NCI-H128 (cell line): ENCODE measurements around the gene ZNF500.
"Not testable (repeated sequence)": the region's sequence is repeated elsewhere in the genome, so short reads cannot be mapped to it uniquely, and the experiment has no call there.

Experiments used
- DNase-seq: peaks from one replicate; lab custom pipeline; 2025; ENCODE audit not compliant: unreplicated experiment; lab: John Stamatoyannopoulos, UW

The ZNF500 gene

DNA sequence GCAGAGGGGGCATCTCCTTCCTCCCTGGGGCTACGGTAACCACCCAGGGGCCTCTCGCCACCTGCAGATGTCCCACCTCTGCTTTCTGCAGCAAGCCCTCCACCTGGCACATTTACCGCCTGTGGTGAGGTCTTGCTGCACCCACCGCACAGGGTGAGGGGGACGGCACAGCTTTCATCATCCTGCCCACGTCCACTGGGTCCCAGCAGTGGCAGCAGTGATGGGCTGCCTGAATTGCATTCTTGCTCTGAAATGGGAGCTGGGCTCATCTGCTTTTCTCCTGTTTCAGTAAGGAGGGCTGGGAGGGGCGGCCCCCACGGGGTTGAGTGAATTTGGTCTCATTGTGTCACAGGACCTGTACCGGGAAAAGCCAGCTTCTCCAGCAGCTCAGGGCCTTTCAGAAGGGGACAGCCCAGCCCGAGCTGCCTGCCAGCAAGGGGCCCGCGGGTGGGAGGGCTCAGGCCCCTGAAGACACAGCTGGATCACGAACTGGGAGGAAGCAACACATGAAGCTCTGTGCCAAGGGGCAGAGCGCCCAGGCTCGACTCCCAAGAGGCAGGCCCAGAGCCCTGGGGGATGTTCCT, 19.9 kb downstream of the ZNF500 start:
- DNase-seq: no peak

- DNase-seq: no peak
Measured at GRCh38 chr16:4746215-4746614, 20.7 kb downstream of the ZNF500 start.

DNA sequence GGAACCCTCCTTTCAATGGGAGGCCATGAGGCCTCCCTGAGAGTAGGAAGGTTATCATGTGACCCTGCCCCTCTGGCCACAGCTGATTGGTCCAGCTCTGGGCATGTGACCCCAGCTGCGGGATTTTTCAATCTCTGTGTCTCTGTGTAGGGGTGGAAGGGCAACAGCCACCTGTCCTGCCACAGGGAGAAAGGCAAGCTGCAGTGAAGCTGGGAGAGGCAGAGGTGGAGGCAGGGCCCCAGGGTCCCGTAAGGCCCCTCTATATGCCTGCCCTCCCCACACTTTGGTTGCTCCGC, 21.7 kb downstream of the ZNF500 start:
- DNase-seq: no peak

DNA sequence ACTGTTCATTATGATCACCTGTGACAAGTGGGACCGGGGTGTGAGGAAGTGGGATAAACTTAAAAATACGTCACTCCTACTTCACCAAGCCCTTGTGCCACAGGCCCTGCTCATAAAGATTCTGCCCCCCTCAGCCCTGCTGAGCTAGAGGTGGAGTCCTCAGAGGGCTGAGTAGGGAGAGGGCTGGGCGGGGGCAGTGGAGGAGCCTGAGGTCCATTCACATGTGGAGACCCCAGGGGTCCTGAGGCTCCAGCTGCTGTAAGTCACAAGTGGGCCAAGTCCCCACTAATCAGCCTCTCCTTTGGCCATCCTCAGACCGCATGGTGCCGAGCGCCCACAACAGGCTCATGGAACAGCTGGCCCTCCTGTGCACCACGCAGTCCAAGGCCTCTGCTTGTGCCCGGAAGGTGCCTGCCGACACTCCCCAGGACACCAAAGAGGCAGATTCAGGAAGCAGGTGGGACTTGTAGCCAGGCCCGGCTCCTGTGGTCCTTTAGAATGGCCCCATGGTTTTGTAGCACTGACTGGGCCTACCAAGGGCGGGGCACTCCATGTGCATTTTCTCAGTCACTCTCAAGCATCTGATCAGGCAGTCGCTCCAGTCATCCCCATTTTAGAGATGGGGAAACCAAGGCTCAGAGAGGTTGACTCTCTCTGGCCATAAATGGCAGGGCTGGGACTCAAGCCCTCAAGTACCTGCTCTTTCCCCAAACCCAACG, 22.2 kb downstream of the ZNF500 start:
- DNase-seq: no peak

DNA sequence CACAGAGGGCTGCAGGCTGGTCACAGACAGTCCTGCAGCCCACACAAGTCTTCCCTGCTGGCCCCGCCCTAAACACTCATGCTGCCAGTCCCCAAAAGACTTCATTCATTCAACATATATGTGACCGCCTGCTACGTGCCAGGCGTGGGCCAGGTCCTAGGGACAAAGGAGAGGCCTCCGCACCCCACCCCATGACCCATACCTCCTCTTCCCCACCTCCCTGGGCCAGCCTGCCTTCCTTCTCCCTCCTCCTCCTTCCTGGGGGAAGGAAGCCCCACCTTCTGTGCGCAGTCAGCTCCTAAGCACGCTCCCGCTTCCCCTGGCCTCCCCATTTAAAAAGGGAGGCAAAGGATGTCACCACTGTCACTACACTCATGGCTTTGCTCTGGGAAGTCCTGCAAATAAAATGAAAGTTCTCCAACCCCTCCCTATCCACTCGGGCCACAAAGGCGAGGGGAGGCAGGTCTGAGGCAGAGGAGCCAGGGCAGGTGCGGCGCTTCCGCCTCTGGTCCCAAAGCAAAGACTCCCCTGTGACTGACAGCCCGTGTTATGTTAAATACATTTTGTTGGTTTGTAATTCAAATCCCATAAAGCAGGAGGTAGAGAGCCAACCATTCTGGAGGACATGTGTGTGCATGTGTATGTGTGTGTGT, 23.6 kb downstream of the ZNF500 start:
- no peak for DNase-seq

DNA sequence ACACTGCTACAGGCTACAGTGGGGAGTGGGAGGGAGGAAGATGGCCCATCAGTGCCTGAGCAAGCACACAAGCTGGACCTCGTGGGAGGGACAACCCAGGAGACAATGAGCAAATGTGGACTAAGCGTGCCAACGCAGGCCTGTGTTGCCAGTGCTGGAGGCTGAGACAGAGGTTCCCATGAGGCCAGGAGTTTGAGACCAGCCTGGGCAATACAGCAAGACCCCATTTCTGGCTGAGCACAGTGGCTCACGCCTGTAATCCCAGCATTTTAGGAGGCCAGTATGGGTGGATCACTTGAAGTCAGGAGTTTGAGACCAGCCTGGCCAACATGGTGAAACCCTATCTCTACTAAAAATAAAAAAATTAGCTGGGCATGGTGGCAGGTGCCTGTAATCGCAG, 28.6 kb downstream of the ZNF500 start:
- DNase-seq: not testable (repeated sequence)

GRCh38 chr16:4737545-4737944, 29.4 kb downstream of the ZNF500 start:
- DNase-seq: no peak

GRCh38 chr16:4736546-4736945, 30.4 kb downstream of the ZNF500 start:
- DNase-seq: no peak

GRCh38 chr16:4734730-4735535, 32.0 kb downstream of the ZNF500 start:
- no peak for DNase-seq

- peak; percentile 46 for DNase-seq
Measured at GRCh38 chr16:4734063-4734729, 32.8 kb downstream of the ZNF500 start, which contains the start of the genes ANKS3 and DNAAF8. Gene ANKS3, minus strand, starts transcription at chr16:4734271. Its CDS starts 4,122 bp downstream, at chr16:4730149. Gene DNAAF8, plus strand, starts transcription at chr16:4734537. Its CDS starts 1,978 bp downstream, at chr16:4736515.

DNA sequence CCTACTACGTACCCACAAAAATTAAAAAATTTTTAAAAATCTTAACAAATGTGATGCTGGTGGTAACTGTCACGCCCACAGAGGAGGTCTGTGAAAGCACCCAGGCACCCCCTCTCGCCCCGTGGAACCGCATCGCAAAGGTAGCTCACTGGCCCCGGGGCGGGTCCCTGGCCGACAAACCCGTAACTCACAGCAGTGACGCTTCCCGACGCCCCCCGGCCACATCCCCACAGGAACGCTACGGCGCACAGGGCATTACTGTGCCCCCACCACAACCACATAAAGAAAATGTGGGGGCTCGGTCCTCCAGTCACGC, 33.3 kb downstream of the ZNF500 start:
- DNase-seq: no peak

DNA sequence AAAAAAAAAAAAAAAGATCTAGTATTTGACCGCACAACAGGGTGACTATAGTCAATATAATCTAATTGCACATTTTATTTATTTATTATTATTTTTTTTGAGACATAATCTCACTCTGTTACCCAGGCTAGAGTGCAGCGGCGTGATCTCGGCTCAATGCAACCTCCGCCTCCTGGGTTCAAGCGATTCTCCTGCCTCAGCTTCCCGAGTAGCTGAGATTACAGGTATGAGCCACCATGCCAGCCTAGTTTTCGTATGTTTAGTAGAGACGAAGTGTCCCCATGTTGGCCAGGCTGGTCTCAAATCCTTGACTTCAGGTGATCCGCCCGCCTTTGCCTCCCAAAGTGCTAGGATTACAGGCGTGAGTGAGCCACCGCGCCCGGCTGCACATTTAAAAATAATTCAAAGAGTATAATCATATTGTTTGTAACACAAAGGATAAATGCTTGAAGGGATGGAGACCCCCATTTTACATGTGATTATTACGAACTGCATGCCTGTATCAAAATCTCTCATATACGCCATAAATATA, 33.7 kb downstream of the ZNF500 start:
- DNase-seq: no peak

GRCh38 chr16:4729876-4730275, 37.1 kb downstream of the ZNF500 start:
- DNase-seq: no peak

DNA sequence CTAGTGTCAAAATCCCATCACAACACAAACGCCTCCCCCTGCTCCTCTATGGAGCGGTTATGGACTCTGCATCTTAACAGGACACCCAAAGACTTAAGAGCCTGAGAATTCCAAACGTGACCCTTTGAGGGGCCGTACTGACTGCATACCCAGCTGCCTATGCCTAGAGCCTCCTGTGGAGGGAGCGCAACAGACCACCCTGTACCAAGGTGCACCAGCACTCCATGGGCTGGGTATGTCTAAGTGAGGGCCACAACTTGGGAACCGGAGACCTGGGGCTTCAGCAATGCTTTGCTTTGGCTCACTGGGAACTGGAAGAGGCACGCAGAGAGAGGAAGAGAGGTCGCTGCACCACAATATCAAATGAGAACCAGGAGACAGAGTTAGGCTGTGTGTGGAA, 38.3 kb downstream of the ZNF500 start:
- DNase-seq: no peak

DNA sequence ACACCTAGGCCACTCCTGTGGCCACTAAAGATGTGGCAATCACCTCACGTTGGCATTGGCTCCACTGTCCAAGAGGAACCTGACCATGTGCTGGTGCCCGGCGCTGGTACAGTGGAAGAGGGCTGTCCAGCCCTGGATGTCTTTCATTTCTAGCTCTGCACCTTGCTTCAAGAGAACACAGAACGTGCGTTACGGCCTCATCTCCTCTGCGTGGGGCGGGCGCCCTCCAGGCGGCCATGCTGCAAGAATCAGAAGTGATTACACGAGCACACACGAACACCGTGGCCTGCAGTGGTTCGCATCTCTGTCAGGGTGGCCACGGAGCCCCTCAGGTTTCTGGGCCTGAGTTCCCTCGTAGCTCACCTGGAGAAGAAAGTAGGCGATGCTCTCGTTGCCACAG, 40.3 kb downstream of the ZNF500 start:
- no peak for DNase-seq

- DNase-seq: no peak
Measured at GRCh38 chr16:4724661-4725270, 42.2 kb downstream of the ZNF500 start.

- no peak for DNase-seq
Measured at GRCh38 chr16:4723071-4723767, 43.7 kb downstream of the ZNF500 start.

GRCh38 chr16:4718466-4718865, 48.5 kb downstream of the ZNF500 start:
- no peak for DNase-seq

DNA sequence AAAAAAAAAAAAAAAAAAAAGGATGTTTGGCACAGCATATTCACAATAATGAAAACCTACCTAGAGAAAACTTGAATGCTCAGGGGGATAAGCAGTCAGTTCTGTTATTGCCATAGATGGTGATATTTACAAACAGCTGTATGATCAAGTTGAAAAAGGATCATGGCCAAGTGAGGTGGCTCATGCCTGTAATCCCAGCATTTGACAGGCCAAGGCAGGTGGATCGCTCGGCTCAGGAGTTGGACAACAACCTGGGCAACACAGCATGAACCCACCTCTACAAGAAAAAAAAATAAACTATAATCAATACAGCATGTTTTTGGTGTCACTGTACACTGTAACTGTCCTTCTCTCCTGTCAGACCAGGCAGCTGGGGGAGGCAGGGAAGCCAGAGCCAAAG, 52.0 kb downstream of the ZNF500 start:
- DNase-seq: no peak
